Stimulated activated CD4-positive, alpha-beta T cell treated with anti-CD3 and anti-CD28 coated beads, Interleukin-12 subunit alpha, Interleukin-12 subunit beta, amount 100 ng/mL, for 4 hours (primary cell): ENCODE measurements around the gene PLCD1.
A peak's percentile ranks its signal among the peaks of the same experiment; 100 is the strongest.

ENCODE experiments used
- DNase-seq: peaks from one replicate; pipeline ENCODE4 v3.0.0-alpha.2; 2020

Gene PLCD1

GRCh38 chr3:38016410-38016809, 13.0 kb downstream of the PLCD1 start:
- no peak for DNase-seq

GRCh38 chr3:38015984-38016383, 13.5 kb downstream of the PLCD1 start:
- DNase-seq, result no peak

GRCh38 chr3:38015485-38015884, 14.0 kb downstream of the PLCD1 start:
- no peak for DNase-seq

GRCh38 chr3:38011111-38011510, 18.3 kb downstream of the PLCD1 start:
- no peak for DNase-seq

- DNase-seq, result no peak
Observed at GRCh38 chr3:38009807-38010591, 19.4 kb downstream of the PLCD1 start.

GRCh38 chr3:38008971-38009580, 20.4 kb downstream of the PLCD1 start:
- DNase-seq, result no peak

GRCh38 chr3:38008191-38008701, 21.2 kb downstream of the PLCD1 start:
- DNase-seq, result no peak

GRCh38 chr3:38007754-38008090, 21.7 kb downstream of the PLCD1 start:
- DNase-seq, result no peak

- DNase-seq, result no peak
Observed at GRCh38 chr3:38006445-38006995, 22.9 kb downstream of the PLCD1 start.

GRCh38 chr3:38006031-38006430, 23.4 kb downstream of the PLCD1 start:
- no peak for DNase-seq

- no peak for DNase-seq
Observed at GRCh38 chr3:38005076-38006020, 24.1 kb downstream of the PLCD1 start.

- peak; percentile 49 for DNase-seq
Observed at GRCh38 chr3:38004415-38005075, 24.9 kb downstream of the PLCD1 start.

- no peak for DNase-seq
Observed at GRCh38 chr3:38003817-38004414, 25.5 kb downstream of the PLCD1 start.

- DNase-seq, result peak; percentile 54
Observed at GRCh38 chr3:38003371-38003816, 26.0 kb downstream of the PLCD1 start.

- DNase-seq, result no peak
Observed at GRCh38 chr3:38002940-38003339, 26.5 kb downstream of the PLCD1 start.

GRCh38 chr3:38002291-38002876, 27.1 kb downstream of the PLCD1 start:
- no peak for DNase-seq

GRCh38 chr3:38001456-38002081, 27.9 kb downstream of the PLCD1 start:
- DNase-seq, result no peak

GRCh38 chr3:38000965-38001455, 28.4 kb downstream of the PLCD1 start:
- no peak for DNase-seq

- DNase-seq, result no peak
Observed at GRCh38 chr3:38000242-38000916, 29.1 kb downstream of the PLCD1 start.

GRCh38 chr3:37999836-38000235, 29.6 kb downstream of the PLCD1 start:
- DNase-seq, result no peak
